ENCODE data around the gene CDON. TPM values are rescaled to one million over a fixed set of nuclear protein-coding genes. Genes with fewer than 3 reads are reported as not detected.

Gene CDON
- total and polyA plus RNA-seq, 2 of the 13 experiments (the other 11 are each of a cell fraction or from before 2014, with no cell fraction given), result 9.6 to 12.8 TPM

DNA sequence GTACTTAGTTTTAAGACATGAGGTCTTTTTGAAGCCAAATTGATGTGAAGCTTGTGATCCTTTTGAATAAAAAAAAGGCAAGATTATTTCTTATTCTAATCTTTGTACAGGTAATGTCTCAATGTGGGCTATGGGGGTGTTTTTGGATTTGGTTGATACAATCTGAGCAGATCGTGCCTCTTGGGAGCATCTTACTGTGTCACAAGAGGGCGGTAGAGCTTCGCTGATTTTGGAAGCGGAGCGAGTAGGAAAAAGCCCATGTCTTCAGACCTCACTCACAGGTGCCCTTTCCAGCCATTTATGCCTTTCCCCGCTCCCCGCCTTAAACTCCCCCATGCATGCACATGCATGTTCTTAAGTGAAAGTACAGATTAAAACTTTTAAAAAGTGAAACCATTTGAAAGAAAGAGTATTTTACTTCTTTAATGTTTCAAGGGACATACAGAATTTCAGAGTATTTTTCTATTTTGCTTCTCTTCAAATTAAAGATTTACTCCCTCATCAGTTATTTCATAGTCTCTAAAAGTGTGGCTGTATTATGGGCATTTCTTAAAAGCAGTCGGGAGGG is 139.6 kb downstream of the CDON start (continued):
- TF ChIP-seq, protein P1, sequence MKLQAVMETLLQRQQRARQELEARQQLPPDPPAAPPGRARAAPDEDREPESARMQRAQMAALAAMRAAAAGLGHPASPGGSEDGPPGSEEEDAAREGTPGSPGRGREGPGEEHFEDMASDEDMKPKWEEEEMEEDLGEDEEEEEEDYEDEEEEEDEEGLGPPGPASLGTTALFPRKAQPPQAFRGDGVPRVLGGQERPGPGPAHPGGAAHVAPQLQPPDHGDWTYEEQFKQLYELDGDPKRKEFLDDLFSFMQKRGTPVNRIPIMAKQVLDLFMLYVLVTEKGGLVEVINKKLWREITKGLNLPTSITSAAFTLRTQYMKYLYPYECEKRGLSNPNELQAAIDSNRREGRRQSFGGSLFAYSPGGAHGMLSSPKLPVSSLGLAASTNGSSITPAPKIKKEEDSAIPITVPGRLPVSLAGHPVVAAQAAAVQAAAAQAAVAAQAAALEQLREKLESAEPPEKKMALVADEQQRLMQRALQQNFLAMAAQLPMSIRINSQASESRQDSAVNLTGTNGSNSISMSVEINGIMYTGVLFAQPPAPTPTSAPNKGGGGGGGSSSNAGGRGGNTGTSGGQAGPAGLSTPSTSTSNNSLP (IDR thresholded peaks at IDR 0.05; ENCODE audit: low read depth, low read length), result 0 out of 2 replicates have a peak, but pooled peaks have one; percentile 37
- no peak for TF ChIP-seq ZNF782 (CRISPR knock-in tag; IDR thresholded peaks at IDR 0.05; ENCODE audit: borderline replicate concordance)
- TF ChIP-seq ZBTB8A (CRISPR knock-in tag; IDR thresholded peaks at IDR 0.05; ENCODE audit: borderline replicate concordance, low read depth), result no peak
- 0 out of 2 replicates have a peak, but pooled peaks have one; percentile 23 for TF ChIP-seq PHF21A (CRISPR knock-in tag; IDR thresholded peaks at IDR 0.05)
- no peak for TF ChIP-seq KMT2B (CRISPR knock-in tag; IDR thresholded peaks at IDR 0.05)
- TF ChIP-seq KAT8 (CRISPR knock-in tag; IDR thresholded peaks at IDR 0.05), result no peak
- no peak for TF ChIP-seq KAT2B (IDR thresholded peaks at IDR 0.05; ENCODE audit: borderline replicate concordance, low read depth, low read length)
- TF ChIP-seq SRF (IDR thresholded peaks at IDR 0.05; ENCODE audit: low read depth, low read length), result 0 out of 2 replicates have a peak, but pooled peaks have one; percentile 26
- TF ChIP-seq, protein P2, sequence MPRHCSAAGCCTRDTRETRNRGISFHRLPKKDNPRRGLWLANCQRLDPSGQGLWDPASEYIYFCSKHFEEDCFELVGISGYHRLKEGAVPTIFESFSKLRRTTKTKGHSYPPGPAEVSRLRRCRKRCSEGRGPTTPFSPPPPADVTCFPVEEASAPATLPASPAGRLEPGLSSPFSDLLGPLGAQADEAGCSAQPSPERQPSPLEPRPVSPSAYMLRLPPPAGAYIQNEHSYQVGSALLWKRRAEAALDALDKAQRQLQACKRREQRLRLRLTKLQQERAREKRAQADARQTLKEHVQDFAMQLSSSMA (CRISPR knock-in tag; IDR thresholded peaks at IDR 0.05), result no peak
- TF ChIP-seq, protein P3, sequence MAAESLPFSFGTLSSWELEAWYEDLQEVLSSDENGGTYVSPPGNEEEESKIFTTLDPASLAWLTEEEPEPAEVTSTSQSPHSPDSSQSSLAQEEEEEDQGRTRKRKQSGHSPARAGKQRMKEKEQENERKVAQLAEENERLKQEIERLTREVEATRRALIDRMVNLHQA (CRISPR knock-in tag; IDR thresholded peaks at IDR 0.05), result no peak
- TF ChIP-seq GZF1 (CRISPR knock-in tag; IDR thresholded peaks at IDR 0.05), result no peak
- no peak for TF ChIP-seq YEATS4 (CRISPR knock-in tag; IDR thresholded peaks at IDR 0.05; ENCODE audit: borderline replicate concordance)
- no peak for TF ChIP-seq KDM5A (IDR thresholded peaks at IDR 0.05; ENCODE audit: borderline replicate concordance, low read length)
- TF ChIP-seq SIX4 (CRISPR knock-in tag; IDR thresholded peaks at IDR 0.05), result no peak
- no peak for TF ChIP-seq ZNF205 (CRISPR knock-in tag; IDR thresholded peaks at IDR 0.05)
- 0 out of 2 replicates have a peak, but pooled peaks have one; percentile 31 for TF ChIP-seq ZNF792 (CRISPR knock-in tag; IDR thresholded peaks at IDR 0.05)
- no peak for TF ChIP-seq ASH2L (IDR thresholded peaks at IDR 0.05; ENCODE audit: insufficient read length, low read depth, low read length)
- no peak for TF ChIP-seq ZMYM4 (CRISPR knock-in tag; IDR thresholded peaks at IDR 0.05)
- no peak for TF ChIP-seq ZSCAN30 (CRISPR knock-in tag; IDR thresholded peaks at IDR 0.05)
- TF ChIP-seq NFRKB (IDR thresholded peaks at IDR 0.05), result no peak
- no peak for TF ChIP-seq TBX3 (IDR thresholded peaks at IDR 0.05; ENCODE audit: borderline replicate concordance)
- TF ChIP-seq, protein P4, sequence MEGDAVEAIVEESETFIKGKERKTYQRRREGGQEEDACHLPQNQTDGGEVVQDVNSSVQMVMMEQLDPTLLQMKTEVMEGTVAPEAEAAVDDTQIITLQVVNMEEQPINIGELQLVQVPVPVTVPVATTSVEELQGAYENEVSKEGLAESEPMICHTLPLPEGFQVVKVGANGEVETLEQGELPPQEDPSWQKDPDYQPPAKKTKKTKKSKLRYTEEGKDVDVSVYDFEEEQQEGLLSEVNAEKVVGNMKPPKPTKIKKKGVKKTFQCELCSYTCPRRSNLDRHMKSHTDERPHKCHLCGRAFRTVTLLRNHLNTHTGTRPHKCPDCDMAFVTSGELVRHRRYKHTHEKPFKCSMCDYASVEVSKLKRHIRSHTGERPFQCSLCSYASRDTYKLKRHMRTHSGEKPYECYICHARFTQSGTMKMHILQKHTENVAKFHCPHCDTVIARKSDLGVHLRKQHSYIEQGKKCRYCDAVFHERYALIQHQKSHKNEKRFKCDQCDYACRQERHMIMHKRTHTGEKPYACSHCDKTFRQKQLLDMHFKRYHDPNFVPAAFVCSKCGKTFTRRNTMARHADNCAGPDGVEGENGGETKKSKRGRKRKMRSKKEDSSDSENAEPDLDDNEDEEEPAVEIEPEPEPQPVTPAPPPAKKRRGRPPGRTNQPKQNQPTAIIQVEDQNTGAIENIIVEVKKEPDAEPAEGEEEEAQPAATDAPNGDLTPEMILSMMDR (CRISPR knock-in tag; IDR thresholded peaks at IDR 0.05), result peak; percentile 86
- TF ChIP-seq, protein P5, sequence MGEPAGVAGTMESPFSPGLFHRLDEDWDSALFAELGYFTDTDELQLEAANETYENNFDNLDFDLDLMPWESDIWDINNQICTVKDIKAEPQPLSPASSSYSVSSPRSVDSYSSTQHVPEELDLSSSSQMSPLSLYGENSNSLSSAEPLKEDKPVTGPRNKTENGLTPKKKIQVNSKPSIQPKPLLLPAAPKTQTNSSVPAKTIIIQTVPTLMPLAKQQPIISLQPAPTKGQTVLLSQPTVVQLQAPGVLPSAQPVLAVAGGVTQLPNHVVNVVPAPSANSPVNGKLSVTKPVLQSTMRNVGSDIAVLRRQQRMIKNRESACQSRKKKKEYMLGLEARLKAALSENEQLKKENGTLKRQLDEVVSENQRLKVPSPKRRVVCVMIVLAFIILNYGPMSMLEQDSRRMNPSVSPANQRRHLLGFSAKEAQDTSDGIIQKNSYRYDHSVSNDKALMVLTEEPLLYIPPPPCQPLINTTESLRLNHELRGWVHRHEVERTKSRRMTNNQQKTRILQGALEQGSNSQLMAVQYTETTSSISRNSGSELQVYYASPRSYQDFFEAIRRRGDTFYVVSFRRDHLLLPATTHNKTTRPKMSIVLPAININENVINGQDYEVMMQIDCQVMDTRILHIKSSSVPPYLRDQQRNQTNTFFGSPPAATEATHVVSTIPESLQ (CRISPR knock-in tag; conservative IDR thresholded peaks at IDR 0.05), result no peak
- no peak for TF ChIP-seq MIER2 (CRISPR knock-in tag; IDR thresholded peaks at IDR 0.05)

Measured in HepG2 (cell line).